Nephron progenitor cell (in vitro differentiated cells): ENCODE data around the gene DNAH8.
"Not testable (repeated sequence)": the region's sequence is repeated elsewhere in the genome, so short reads cannot be mapped to it uniquely, and the experiment has no call there.

Experiments used
- DNase-seq: peaks from one replicate; pipeline ENCODE4 v3.0.0; 2021
- H3K27ac Mint-ChIP-seq: 2 replicates; pipeline ENCODE4 v1.8.0; 2021; ENCODE audit warnings: mild to moderate bottlenecking, moderate library complexity, mixed read lengths
- H3K27me3 Mint-ChIP-seq: 2 replicates; pipeline ENCODE4 v1.8.0; 2021; ENCODE audit warnings: mild to moderate bottlenecking, low read depth, mixed read lengths; ENCODE audit not compliant: poor library complexity
- H3K36me3 Mint-ChIP-seq: 2 replicates; pipeline ENCODE4 v1.8.0; 2021; ENCODE audit warnings: low read depth, mixed read lengths
- H3K4me1 Mint-ChIP-seq: 2 replicates; pipeline ENCODE4 v1.8.0; 2021; ENCODE audit warnings: mixed read lengths
- H3K4me3 Mint-ChIP-seq: 2 replicates; pipeline ENCODE4 v1.8.0; 2021; ENCODE audit warnings: mild to moderate bottlenecking, moderate library complexity, mixed read lengths
- H3K9me3 Mint-ChIP-seq: 2 replicates; pipeline ENCODE4 v1.8.0; 2021; ENCODE audit warnings: mild to moderate bottlenecking, moderate library complexity, mixed read lengths
- TF ChIP-seq, protein P1 (sequence below): fragments of 200-600 bp; sonication (generic); IDR thresholded peaks from 2 replicates; pipeline ENCODE4 v1.5.0; 2021; ENCODE audit warnings: antibody characterized with exemption

DNAH8 gene

DNA sequence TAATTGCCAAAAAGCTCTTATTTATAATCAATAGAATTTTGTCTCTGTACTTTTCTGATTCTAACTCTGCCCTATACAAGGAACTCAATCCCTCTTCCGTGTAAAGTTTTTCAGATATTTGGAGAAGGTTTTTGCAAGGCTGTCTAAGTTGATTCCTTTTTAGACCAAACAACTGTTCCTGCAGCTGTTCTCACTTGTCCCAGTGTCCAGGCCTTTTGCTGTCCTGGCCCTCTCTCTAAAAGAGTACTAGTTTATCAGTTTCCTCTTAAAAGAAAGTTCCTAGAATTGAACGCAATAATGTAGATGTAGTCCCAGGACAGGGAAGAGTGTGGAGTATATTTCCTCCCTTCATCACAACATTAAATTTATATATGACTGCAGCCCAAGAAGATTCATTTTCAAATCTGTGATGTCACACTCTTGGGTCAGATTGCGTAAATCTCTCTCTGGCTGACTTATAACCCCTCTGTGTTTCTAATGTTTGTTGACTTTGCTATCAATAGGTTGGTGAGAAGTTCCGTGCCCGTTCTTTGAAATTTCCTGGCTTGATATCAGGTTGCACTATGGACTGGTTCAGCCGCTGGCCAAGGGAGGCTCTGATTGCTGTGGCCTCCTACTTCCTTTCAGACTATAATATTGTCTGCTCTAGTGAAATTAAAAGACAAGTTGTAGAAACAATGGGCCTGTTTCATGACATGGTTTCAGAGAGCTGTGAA is 194.1 kb downstream of the DNAH8 start:
- peaks cover 3% of the 10 kb centered on the region for H3K9me3 Mint-ChIP-seq
- no peak for DNase-seq
- H3K27ac Mint-ChIP-seq = peak overlapping the region; percentile 91
- peaks cover 27% of the 10 kb centered on the region for H3K4me1 Mint-ChIP-seq
- TF ChIP-seq, protein P1, sequence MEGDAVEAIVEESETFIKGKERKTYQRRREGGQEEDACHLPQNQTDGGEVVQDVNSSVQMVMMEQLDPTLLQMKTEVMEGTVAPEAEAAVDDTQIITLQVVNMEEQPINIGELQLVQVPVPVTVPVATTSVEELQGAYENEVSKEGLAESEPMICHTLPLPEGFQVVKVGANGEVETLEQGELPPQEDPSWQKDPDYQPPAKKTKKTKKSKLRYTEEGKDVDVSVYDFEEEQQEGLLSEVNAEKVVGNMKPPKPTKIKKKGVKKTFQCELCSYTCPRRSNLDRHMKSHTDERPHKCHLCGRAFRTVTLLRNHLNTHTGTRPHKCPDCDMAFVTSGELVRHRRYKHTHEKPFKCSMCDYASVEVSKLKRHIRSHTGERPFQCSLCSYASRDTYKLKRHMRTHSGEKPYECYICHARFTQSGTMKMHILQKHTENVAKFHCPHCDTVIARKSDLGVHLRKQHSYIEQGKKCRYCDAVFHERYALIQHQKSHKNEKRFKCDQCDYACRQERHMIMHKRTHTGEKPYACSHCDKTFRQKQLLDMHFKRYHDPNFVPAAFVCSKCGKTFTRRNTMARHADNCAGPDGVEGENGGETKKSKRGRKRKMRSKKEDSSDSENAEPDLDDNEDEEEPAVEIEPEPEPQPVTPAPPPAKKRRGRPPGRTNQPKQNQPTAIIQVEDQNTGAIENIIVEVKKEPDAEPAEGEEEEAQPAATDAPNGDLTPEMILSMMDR = no peak
- peaks cover 5% of the 10 kb centered on the region for H3K27me3 Mint-ChIP-seq
- no peak overlapping the region for H3K4me3 Mint-ChIP-seq
- no peaks in the 10 kb centered on the region for H3K36me3 Mint-ChIP-seq

DNA sequence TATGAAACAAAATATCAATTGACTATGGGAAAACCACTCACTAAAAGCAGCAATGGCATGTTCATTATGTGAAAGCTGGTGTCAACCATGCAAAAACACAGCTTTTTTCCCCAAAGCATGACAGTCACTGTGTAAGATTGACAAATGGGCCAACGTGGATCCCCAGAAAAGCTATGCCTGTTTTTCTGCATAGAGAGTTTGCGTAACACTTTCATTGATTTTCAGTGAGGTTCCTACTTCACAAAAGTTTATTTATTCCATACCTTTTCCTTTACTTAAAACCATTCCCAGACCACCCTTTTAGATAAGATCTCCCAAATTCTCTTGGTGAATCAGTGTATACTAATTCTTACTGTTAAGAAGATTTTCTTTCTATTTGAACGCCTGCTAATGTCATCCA is 195.1 kb downstream of the DNAH8 start:
- no peaks in the 10 kb centered on the region for H3K36me3 Mint-ChIP-seq
- TF ChIP-seq, protein P1 = no peak
- peaks cover 27% of the 10 kb centered on the region for H3K4me1 Mint-ChIP-seq
- no peak overlapping the region for H3K4me3 Mint-ChIP-seq
- no peak overlapping the region for H3K27ac Mint-ChIP-seq
- H3K27me3 Mint-ChIP-seq = peaks cover 5% of the 10 kb centered on the region
- H3K9me3 Mint-ChIP-seq = peaks cover 3% of the 10 kb centered on the region
- no peak for DNase-seq

DNA sequence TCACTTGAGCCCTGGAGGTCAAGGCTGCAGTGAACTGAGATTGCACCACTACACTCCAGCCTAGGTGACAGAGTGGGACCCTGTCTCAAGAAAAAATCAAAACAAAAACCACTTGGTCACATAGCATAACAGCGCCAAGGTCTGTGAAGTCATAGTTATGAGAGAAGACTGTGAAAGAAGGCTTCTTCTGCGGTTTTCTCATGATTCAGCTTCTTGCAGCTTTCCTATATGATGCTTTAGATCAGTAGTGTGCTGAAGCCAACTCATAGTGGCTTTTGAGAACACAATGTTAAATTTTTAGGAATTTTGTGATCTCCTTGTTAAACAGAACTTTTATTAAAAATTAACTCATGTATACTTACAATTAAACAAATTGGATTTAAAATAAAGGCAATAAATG is 197.3 kb downstream of the DNAH8 start:
- Mint-ChIP-seq H3K9me3 (peaks cover 3% of the 10 kb centered on the region), H3K27me3 (peaks cover 5% of the 10 kb centered on the region), H3K4me1 (peaks cover 27% of the 10 kb centered on the region), H3K27ac (no peak overlapping the region), H3K4me3 (no peak overlapping the region), H3K36me3 (no peaks in the 10 kb centered on the region)
- DNase-seq = no peak
- TF ChIP-seq, protein P1 = no peak

DNA sequence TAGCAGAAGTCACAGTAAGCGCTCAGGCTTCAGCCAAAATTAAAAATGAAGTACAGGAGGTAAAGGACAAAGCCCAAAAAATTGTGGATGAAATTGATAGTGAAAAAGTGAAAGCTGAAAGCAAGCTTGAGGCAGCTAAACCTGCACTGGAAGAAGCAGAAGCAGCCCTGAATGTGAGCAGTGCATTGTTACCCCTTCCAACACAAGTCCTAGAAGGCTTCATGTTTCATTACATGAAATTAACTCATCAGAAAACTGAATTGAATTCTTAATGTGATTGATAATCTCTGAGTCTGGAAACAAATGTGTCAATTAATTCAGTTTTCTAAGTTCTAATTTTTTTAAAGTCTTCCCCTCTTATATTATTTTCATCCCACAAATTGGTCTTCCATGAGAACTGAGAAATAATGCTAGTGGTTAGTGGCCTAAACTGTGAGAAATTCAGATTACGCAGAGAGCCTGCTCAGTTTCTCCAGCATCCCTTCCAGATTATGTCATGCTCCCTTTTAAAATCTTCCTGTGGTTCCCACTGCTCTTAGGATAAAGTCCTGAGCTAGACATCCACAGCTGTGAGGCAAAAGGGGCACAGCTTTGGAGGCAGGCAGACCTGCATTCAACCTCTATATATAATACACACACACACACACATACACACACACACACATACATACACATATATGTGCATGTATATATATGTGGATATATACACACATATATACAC is 200.3 kb downstream of the DNAH8 start:
- no peaks in the 10 kb centered on the region for H3K36me3 Mint-ChIP-seq
- no peak for DNase-seq
- peak overlapping the region; percentile 36 for H3K27ac Mint-ChIP-seq
- TF ChIP-seq, protein P1 = no peak
- peaks cover 5% of the 10 kb centered on the region for H3K27me3 Mint-ChIP-seq
- peaks cover 14% of the 10 kb centered on the region for H3K4me1 Mint-ChIP-seq
- peaks cover 3% of the 10 kb centered on the region for H3K9me3 Mint-ChIP-seq
- H3K4me3 Mint-ChIP-seq = no peak overlapping the region

DNA sequence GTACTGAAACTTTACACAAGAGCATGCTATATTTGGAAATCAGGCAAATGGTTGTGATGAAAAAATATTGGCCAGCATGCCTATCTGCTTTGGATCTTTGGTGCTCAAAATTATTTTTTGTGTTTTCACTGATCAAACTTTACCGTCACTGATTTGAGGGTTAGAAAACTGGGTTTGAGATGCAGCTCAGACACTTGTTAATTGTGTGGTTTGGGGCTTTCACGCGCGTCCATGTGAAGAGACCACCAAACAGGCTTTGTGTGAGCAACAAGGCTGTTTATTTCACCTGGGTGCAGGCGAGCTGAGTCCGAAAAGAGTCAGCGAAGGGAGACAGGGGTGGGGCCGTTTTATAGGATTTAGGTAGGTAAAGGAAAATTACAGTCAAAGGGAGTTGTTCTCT is 206.4 kb downstream of the DNAH8 start:
- not testable (repeated sequence) for DNase-seq, H3K27me3 Mint-ChIP-seq, H3K4me3 Mint-ChIP-seq, H3K9me3 Mint-ChIP-seq, H3K36me3 Mint-ChIP-seq
- Mint-ChIP-seq H3K27ac (peak overlapping the region; percentile 18), H3K4me1 (peaks cover 21% of the 10 kb centered on the region)

DNA sequence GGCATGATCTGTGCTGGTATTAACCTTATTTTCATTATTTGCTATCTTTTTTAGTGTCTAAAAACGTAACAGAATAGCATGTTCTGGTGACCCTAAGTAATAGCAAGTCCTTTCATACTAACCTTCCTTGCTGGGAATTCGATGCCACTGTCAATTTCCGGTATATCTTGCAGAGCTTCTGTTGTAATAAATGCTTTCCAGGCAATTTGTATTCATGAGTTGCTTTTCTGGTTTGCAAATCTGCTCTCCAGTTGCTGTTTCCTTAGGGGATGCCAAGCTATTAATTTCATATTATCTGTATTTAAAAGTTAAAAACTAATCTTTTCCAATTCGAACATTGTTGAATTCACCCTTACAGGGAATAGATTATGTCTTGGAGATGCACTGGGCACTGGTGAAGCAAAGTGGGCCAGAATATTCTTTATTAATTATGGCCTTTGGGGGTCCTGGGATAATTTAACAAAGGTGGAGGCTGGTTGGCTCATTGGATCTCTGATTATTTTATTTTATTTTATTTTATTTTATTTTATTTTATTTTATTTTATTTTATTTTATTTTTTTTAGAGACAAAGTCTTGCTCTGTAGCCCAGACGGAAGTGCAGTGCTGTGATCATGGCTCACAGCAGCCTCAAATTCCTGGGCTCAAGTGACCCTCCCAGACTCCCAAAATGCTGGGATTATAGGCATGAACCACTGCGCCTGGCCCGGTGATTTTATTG is 209.8 kb downstream of the DNAH8 start:
- Mint-ChIP-seq H3K4me1 (peaks cover 15% of the 10 kb centered on the region), H3K36me3 (no peaks in the 10 kb centered on the region), H3K9me3 (no peaks in the 10 kb centered on the region), H3K4me3 (no peak overlapping the region), H3K27ac (no peak overlapping the region), H3K27me3 (peaks cover 3% of the 10 kb centered on the region)
- no peak for DNase-seq
- TF ChIP-seq, protein P1 = no peak
